Epithelial cell of proximal tubule (primary cell): Measurements from ENCODE around the gene PSD. TPM values are rescaled to one million over a fixed set of nuclear protein-coding genes. Genes with fewer than 3 reads are reported as not detected.

Source experiments
- DNase-seq: peaks from one replicate; pipeline ENCODE4 v3.0.0-alpha.2; 2011; ENCODE audit warnings: low read depth
- H3K4me3 ChIP-seq: 2 replicates; pipeline ENCODE4 v1.5.1; 2011; ENCODE audit warnings: low read depth, mild to moderate bottlenecking, low read length
- CTCF ChIP-seq: conservative IDR thresholded peaks from 2 replicates; pipeline ENCODE4 v1.5.1; 2012; ENCODE audit warnings: low read depth, mild to moderate bottlenecking, low read length
- total RNA-seq: library from RNA; depleted of rRNA; stranded (reverse); fragments of >200 nt; gene quantifications from 2 replicates; pipeline ENCODE4 v1.2.3, GENCODE V29; 2015

Gene PSD
- total RNA-seq, 1 donor from 2014 or later, result 0.52 TPM

- no peak for TF ChIP-seq CTCF
- DNase-seq, result no peak
- H3K4me3 ChIP-seq, result no peak overlapping the region
These were observed 5.4 kb downstream of the PSD start for GRCh38 chr10:102413053-102413705.

GRCh38 chr10:102412293-102412692 lies 6.3 kb downstream of the PSD start:
- no peak for DNase-seq
- TF ChIP-seq CTCF, result no peak
- H3K4me3 ChIP-seq, result no peak overlapping the region

GRCh38 chr10:102411341-102412255 lies 7.0 kb downstream of the PSD start:
- no peak for DNase-seq
- H3K4me3 ChIP-seq, result no peak overlapping the region
- no peak for TF ChIP-seq CTCF

- no peak for DNase-seq
- peak overlapping the region; percentile 41 for H3K4me3 ChIP-seq
- no peak for TF ChIP-seq CTCF
These were observed 8.0 kb downstream of the PSD start for GRCh38 chr10:102410429-102411073.

- TF ChIP-seq CTCF, result no peak
- peak overlapping the region; percentile 41 for H3K4me3 ChIP-seq
These were observed 8.8 kb downstream of the PSD start for GRCh38 chr10:102409604-102410428.

More at GRCh38 chr10:102409604-102410428, 8.8 kb downstream of the PSD start:
- DNase-seq, result no peak
